Right lobe of liver (tissue), 4 donors: ENCODE data around the gene MICOS13.

ENCODE experiments used
- CTCF ChIP-seq, 4 donors: fragments of 200-600 bp in 3 of 4; fragments of 450-650 bp in 1 of 4; IDR thresholded peaks; one replicate each; pipeline versions ENCODE4 v1.5.1 to v1.8.0; 2016 to 2022; ENCODE audit warnings: antibody characterized with exemption in 4 of 4, mild to moderate bottlenecking in 2 of 4
- POLR2A ChIP-seq: fragments of 450-650 bp; IDR thresholded peaks from one replicate; pipeline ENCODE4 v1.6.1; 2017; ENCODE audit warnings: antibody characterized with exemption, mild to moderate bottlenecking
- donor health status: DM: no; HTN: no; CAD: no.
- donor health status: DM: no; HTN: no; CAD: no.
- donor health status: DM: no; HTN: yes; CAD: no.

GRCh38 chr19:5718579-5719273 is 38.4 kb upstream of the MICOS13 start:
- TF ChIP-seq CTCF (IDR thresholded peaks at IDR 0.05) (no peak), POLR2A (peak; percentile 31)
